HCT116 (cell line): ENCODE results near the gene TMC8. TPM values are rescaled to one million over a fixed set of nuclear protein-coding genes. Genes with fewer than 3 reads are reported as not detected.
A peak's percentile ranks its signal among the peaks of the same experiment; 100 is the strongest.

Experiments used
- ATAC-seq: fragments of 200-7000 bp; cut with Tn5 transposase; 2 replicates; pipeline ENCODE4 v1.9.1; 2020; ENCODE audit warnings: mild to moderate bottlenecking, moderate library complexity
- BruUV-seq: library from RNA; stranded (reverse); fragments of 400-500 nt; replicated peaks from 2 replicates; lab custom pipeline; 2021; lab: Mats Ljungman, UMichigan
- CTCF ChIA-PET: fragments of 300-600 bp; sonication (Branson Sonifier 250); formaldehyde crosslinking; loops from one replicate; lab custom pipeline; 2021; ENCODE audit warnings: antibody characterized with exemption; lab: Charles Lee
- POLR2A ChIA-PET: fragments of 300-600, 350-600 bp; sonication (Branson Sonifier 250); formaldehyde crosslinking; loops from one replicate; lab custom pipeline; 2021; ENCODE audit warnings: antibody characterized with exemption; lab: Charles Lee
- RAD21 ChIA-PET, 2 experiments: fragments of 300-600 bp; sonication (Branson Sonifier 250); formaldehyde crosslinking; loops; one replicate each; lab custom pipeline; 2023; ENCODE audit warnings: low total read pairs in 2 of 2; ENCODE audit not compliant: uncharacterized antibody in 2 of 2, unreplicated experiment in 2 of 2, low non-redundant PET in 1 of 2; lab: Charles Lee
- DNase-seq: peaks from one replicate; pipeline ENCODE4 v3.0.0-alpha.2; 2010; ENCODE audit warnings: low read depth, low spot score
- H2AFZ ChIP-seq: fragments of 200-600 bp; shearing (Covaris generic), sonication (generic); 2 replicates; pipeline ENCODE4 v1.6.1; 2017; ENCODE audit warnings: low read depth, mixed run types, mixed read lengths, antibody characterized with exemption, low read length; ENCODE audit not compliant: poor library complexity, severe bottlenecking
- H3K27ac ChIP-seq: 2 replicates; pipeline ENCODE4 v1.5.1; 2012; ENCODE audit warnings: low read depth, low read length
- H3K27me3 ChIP-seq: fragments of 200-600 bp; sonication (generic); 2 replicates; pipeline ENCODE4 v1.6.1; 2016; ENCODE audit warnings: mixed run types, low read length, mixed read lengths; ENCODE audit not compliant: insufficient read depth
- H3K36me3 ChIP-seq, 2 experiments: fragments of 200-500 bp in 1 of 2; fragments of 200-600 bp in 1 of 2; sonication (Bioruptor generic) in 1 of 2; sonication (generic) in 1 of 2; 2 replicates each; pipeline versions ENCODE4 v1.5.1 to v1.6.1; 2014 to 2016; ENCODE audit warnings: low read length in 2 of 2, inconsistent platforms in 1 of 2, mixed read lengths in 1 of 2, mixed run types in 1 of 2; ENCODE audit not compliant: insufficient read depth in 2 of 2, control insufficient read depth in 1 of 2
- H3K4me1 ChIP-seq, 2 experiments: fragments of 200-600 bp in 1 of 2; sonication (generic) in 1 of 2; 2 replicates each; pipeline versions ENCODE4 v1.5.1 to v1.6.1; 2012 to 2017; ENCODE audit warnings: low read length in 2 of 2, inconsistent platforms in 1 of 2, mild to moderate bottlenecking in 1 of 2, mixed read lengths in 1 of 2, mixed run types in 1 of 2, moderate library complexity in 1 of 2; ENCODE audit not compliant: insufficient read depth in 2 of 2, control insufficient read depth in 1 of 2
- H3K4me2 ChIP-seq: fragments of 200-600 bp; sonication (generic); 2 replicates; pipeline ENCODE4 v1.6.1; 2017; ENCODE audit warnings: mixed run types, low read length, mixed read lengths
- H3K4me3 ChIP-seq, 2 experiments: fragments of 200-600 bp in 1 of 2; sonication (generic) in 1 of 2; replicated peaks in 1 of 2; 2 replicates each; pipeline ENCODE4 v1.5.1; 2011 to 2016; ENCODE audit warnings: low read length in 2 of 2, control low read depth in 1 of 2, low read depth in 1 of 2, mild to moderate bottlenecking in 1 of 2, mixed read lengths in 1 of 2, mixed run types in 1 of 2
- H3K79me2 ChIP-seq: fragments of 200-600 bp; sonication (generic); 2 replicates; pipeline ENCODE4 v1.6.1; 2017; ENCODE audit warnings: mild to moderate bottlenecking, mixed run types, low read length, moderate library complexity, mixed read lengths; ENCODE audit not compliant: insufficient read depth
- H3K9ac ChIP-seq: fragments of 200-600 bp; sonication (generic); 2 replicates; pipeline ENCODE4 v1.6.1; 2016; ENCODE audit warnings: low read length, mixed read lengths
- H3K9me2 ChIP-seq: fragments of 200-600 bp; sonication (generic), shearing (Covaris generic); 2 replicates; pipeline ENCODE4 v1.6.1; 2017; ENCODE audit warnings: mixed run types, mild to moderate bottlenecking, moderate library complexity; ENCODE audit not compliant: insufficient read depth
- H3K9me3 ChIP-seq, 2 experiments: fragments of 200-500 bp in 1 of 2; fragments of 200-600 bp in 1 of 2; sonication (Bioruptor generic) in 1 of 2; sonication (generic) in 1 of 2; 2 replicates each; pipeline ENCODE4 v1.6.1; 2014 to 2017; ENCODE audit warnings: low read length in 2 of 2, mixed read lengths in 2 of 2, inconsistent platforms in 1 of 2, low read depth in 1 of 2, mild to moderate bottlenecking in 1 of 2, mixed run types in 1 of 2, moderate library complexity in 1 of 2; ENCODE audit not compliant: control insufficient read depth in 1 of 2, insufficient read depth in 1 of 2
- H4K20me1 ChIP-seq: fragments of 200-600 bp; sonication (generic), shearing (Covaris generic); 2 replicates; pipeline ENCODE4 v1.6.1; 2017; ENCODE audit warnings: mixed run types, mild to moderate bottlenecking, moderate library complexity; ENCODE audit not compliant: insufficient read depth
- CEBPB ChIP-seq: IDR thresholded peaks from 2 replicates; pipeline ENCODE4 v1.6.1; 2012; ENCODE audit warnings: low read depth
- CTCF ChIP-seq, 3 experiments: fragments of 200-600 bp in 1 of 3; sonication (generic) in 1 of 3; IDR thresholded peaks in 2 of 3; conservative IDR thresholded peaks in 1 of 3; 2 replicates each; pipeline ENCODE4 v1.5.1; 2012 to 2017; ENCODE audit warnings: low read depth in 2 of 3, low read length in 2 of 3, antibody characterized with exemption in 1 of 3, borderline replicate concordance in 1 of 3, control low read depth in 1 of 3, mild to moderate bottlenecking in 1 of 3, mixed read lengths in 1 of 3, mixed run types in 1 of 3, moderate library complexity in 1 of 3; ENCODE audit not compliant: insufficient read depth in 1 of 3
- EGR1 ChIP-seq: IDR thresholded peaks from 2 replicates; pipeline ENCODE4 v1.6.1; 2012; ENCODE audit warnings: low read depth
- ELF1 ChIP-seq: IDR thresholded peaks from 2 replicates; pipeline ENCODE4 v1.6.1; 2012; ENCODE audit warnings: low read depth, borderline replicate concordance
- EZH2phosphoT487 ChIP-seq: fragments of 200-600 bp; IDR thresholded peaks from 2 replicates; pipeline ENCODE4 v1.6.1; 2018; ENCODE audit warnings: antibody characterized with exemption, borderline replicate concordance
- FOSL1 ChIP-seq: IDR thresholded peaks from 2 replicates; pipeline ENCODE4 v1.6.1; 2012; ENCODE audit warnings: low read depth
- REST ChIP-seq: IDR thresholded peaks from 2 replicates; pipeline ENCODE4 v1.6.1; 2012; ENCODE audit warnings: low read depth
- SP1 ChIP-seq: IDR thresholded peaks from 2 replicates; pipeline ENCODE4 v1.6.1; 2012; ENCODE audit warnings: low read depth
- YY1 ChIP-seq: IDR thresholded peaks from 2 replicates; pipeline ENCODE4 v1.6.1; 2011; ENCODE audit warnings: low read length, low read depth, moderate library complexity, mild to moderate bottlenecking; ENCODE audit not compliant: insufficient replicate concordance; ENCODE audit errors: extremely low read depth
- ZFX ChIP-seq: fragments of 450-650 bp; IDR thresholded peaks from 2 replicates; pipeline ENCODE4 v1.6.1; 2017
- intact Hi-C: fragments of 100-400 bp; cut with micrococcal nuclease; formaldehyde crosslinking; loops from 2 replicates; pipeline ENCODE4 v1.10.0; 2022
- total RNA-seq: library from RNA; stranded (reverse); gene quantifications from one replicate; pipeline ENCODE4 v1.2.1, GENCODE V29; 2021; ENCODE audit not compliant: unreplicated experiment
- TF ChIP-seq, protein P1 (sequence below): IDR thresholded peaks from 2 replicates; pipeline ENCODE4 v1.6.1; 2011; ENCODE audit warnings: mild to moderate bottlenecking, low read length, moderate library complexity; ENCODE audit not compliant: insufficient replicate concordance; ENCODE audit errors: extremely low read depth

TMC8 gene
- total RNA-seq, 1 experiment from 2014 or later, result 7.8 TPM

- Histone ChIP-seq H3K4me3 (no peak overlapping the region), H3K27ac (no peak overlapping the region), H3K27me3 (no peaks in the 10 kb centered on the region), H3K4me1 (no peaks in the 10 kb centered on the region), H3K9me2 (no peaks in the 10 kb centered on the region), H3K79me2 (no peaks in the 10 kb centered on the region), H3K4me2 (no peak overlapping the region), H3K9ac (no peak overlapping the region), H4K20me1 (no peaks in the 10 kb centered on the region), H2AFZ (no peak overlapping the region), H3K9me3 (no peaks in the 10 kb centered on the region; a peak in 1 of 4 replicates), H3K36me3 (peaks cover 0 to 7% of the 10 kb centered on the region in 2 experiments; a peak in 1 of 4 replicates)
- ChIA-PET CTCF (interaction anchor here (1.0 to 2.7 kb wide), 2 partner anchors 20 to 86 kb away, joined by 3 to 12 read pairs; no protein-coding TSS in a partner anchor), POLR2A (interaction anchor here (0.7 to 1.4 kb wide), 2 partner anchors 12 to 82 kb away, joined by 3 read pairs; partner anchors contain the start of genes AFMID and TK1), RAD21 (no interaction called here)
- TF ChIP-seq ZFX (0 out of 2 replicates have a peak, but pooled peaks have one; percentile 12), EZH2phosphoT487 (no peak)
- DNase-seq (no peak), ATAC-seq (no peak)
- intact Hi-C loops, result no loop called here
- TSS peak; percentile 16 for BruUV-seq
These were observed 25.0 kb upstream of the TMC8 start for GRCh38 chr17:78105551-78105950.

DNA sequence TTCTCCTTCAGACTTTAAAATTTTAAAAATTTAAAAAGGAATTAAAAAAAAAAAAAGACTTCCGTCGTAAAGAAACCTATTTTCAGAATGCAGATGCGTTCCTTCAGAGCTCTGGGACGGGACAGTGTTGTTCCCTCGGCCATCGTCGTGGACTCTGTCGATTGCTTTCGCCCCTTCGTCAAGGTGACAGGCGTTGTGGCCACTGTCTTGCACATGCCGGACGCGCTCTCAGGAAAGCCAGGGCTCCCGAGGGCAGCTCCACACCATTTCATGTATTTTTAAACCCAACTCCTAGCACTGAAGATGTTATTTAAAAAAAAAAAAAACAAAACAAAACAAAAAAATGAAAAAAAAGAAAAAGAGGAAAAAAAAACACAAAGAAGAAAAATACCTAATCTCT is 24.4 kb upstream of the TMC8 start:
- ATAC-seq (no peak), DNase-seq (no peak)
- H3K79me2 ChIP-seq, result no peaks in the 10 kb centered on the region
- intact Hi-C loops, result no loop called here
- H3K9me2 ChIP-seq, result no peaks in the 10 kb centered on the region
- H3K27me3 ChIP-seq, result no peaks in the 10 kb centered on the region
- no peaks in the 10 kb centered on the region for H4K20me1 ChIP-seq
- no peak overlapping the region for H3K4me3 ChIP-seq
- ChIA-PET RAD21 (no interaction called here), CTCF (interaction anchor here (0.6 to 2.7 kb wide), 3 partner anchors 21 to 87 kb away, joined by 3 to 12 read pairs (median 3); no protein-coding TSS in a partner anchor), POLR2A (interaction anchor here (0.7 to 1.4 kb wide), 2 partner anchors 13 to 81 kb away, joined by 3 read pairs; partner anchors contain the start of genes AFMID and TK1)
- H3K9me3 ChIP-seq, result no peaks in the 10 kb centered on the region; a peak in 1 of 4 replicates
- H3K27ac ChIP-seq, result no peak overlapping the region
- no peak overlapping the region for H3K9ac ChIP-seq
- H3K4me2 ChIP-seq, result no peak overlapping the region
- no TSS peak for BruUV-seq
- H3K4me1 ChIP-seq, result no peaks in the 10 kb centered on the region
- H2AFZ ChIP-seq, result no peak overlapping the region
- H3K36me3 ChIP-seq, result peaks cover 0 to 7% of the 10 kb centered on the region in 2 experiments; a peak in 1 of 4 replicates
- TF ChIP-seq ELF1, result no peak
- TF ChIP-seq YY1, result no peak
- TF ChIP-seq CTCF (IDR thresholded peaks at IDR 0.05 in 2 of 3, conservative IDR thresholded peaks at IDR 0.05 in 1 of 3; ENCODE audit: borderline replicate concordance in 1 of 3, insufficient read depth in 1 of 3, low read depth in 2 of 3, low read length in 2 of 3), result no peak
- TF ChIP-seq SP1, result no peak
- TF ChIP-seq, protein P1, sequence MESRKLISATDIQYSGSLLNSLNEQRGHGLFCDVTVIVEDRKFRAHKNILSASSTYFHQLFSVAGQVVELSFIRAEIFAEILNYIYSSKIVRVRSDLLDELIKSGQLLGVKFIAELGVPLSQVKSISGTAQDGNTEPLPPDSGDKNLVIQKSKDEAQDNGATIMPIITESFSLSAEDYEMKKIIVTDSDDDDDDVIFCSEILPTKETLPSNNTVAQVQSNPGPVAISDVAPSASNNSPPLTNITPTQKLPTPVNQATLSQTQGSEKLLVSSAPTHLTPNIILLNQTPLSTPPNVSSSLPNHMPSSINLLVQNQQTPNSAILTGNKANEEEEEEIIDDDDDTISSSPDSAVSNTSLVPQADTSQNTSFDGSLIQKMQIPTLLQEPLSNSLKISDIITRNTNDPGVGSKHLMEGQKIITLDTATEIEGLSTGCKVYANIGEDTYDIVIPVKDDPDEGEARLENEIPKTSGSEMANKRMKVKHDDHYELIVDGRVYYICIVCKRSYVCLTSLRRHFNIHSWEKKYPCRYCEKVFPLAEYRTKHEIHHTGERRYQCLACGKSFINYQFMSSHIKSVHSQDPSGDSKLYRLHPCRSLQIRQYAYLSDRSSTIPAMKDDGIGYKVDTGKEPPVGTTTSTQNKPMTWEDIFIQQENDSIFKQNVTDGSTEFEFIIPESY, result no peak
- TF ChIP-seq FOSL1, result no peak
- TF ChIP-seq EGR1, result no peak
- no peak for TF ChIP-seq REST
- TF ChIP-seq EZH2phosphoT487, result no peak
- no peak for TF ChIP-seq CEBPB
